CD8-positive, alpha-beta memory T cell (primary cell): ENCODE results near the gene INPP5A. TPM values are rescaled to one million over a fixed set of nuclear protein-coding genes. Genes with fewer than 3 reads are reported as not detected.

Experiments used
- CTCF ChIA-PET: fragments of 350-600 bp; sonication (Branson Sonifier 250); formaldehyde crosslinking; loops from one replicate; lab custom pipeline; 2021; ENCODE audit warnings: antibody characterized with exemption; lab: Charles Lee
- POLR2A ChIA-PET: fragments of 350-600 bp; sonication (Branson Sonifier 250); formaldehyde crosslinking; loops from one replicate; lab custom pipeline; 2021; ENCODE audit warnings: antibody characterized with exemption; lab: Charles Lee
- DNase-seq, 5 donors: peaks; one replicate each; pipeline versions ENCODE4 v3.0.0 to v3.0.0-alpha.2; 2020 to 2022; ENCODE audit warnings: mixed read lengths in 1 of 5
- H3K27ac ChIP-seq: one replicate; pipeline ENCODE4 v1.7.0; 2013; ENCODE audit warnings: low read depth, mild to moderate bottlenecking, low read length, moderate library complexity
- H3K27me3 ChIP-seq: 2 replicates; pipeline ENCODE4 v1.7.0; 2013; ENCODE audit warnings: low read length, mild to moderate bottlenecking; ENCODE audit not compliant: insufficient read depth, poor library complexity, severe bottlenecking
- H3K36me3 ChIP-seq: 2 replicates; pipeline ENCODE4 v1.7.0; 2013; ENCODE audit warnings: mild to moderate bottlenecking, low read length, moderate library complexity; ENCODE audit not compliant: insufficient read depth
- H3K4me1 ChIP-seq: 2 replicates; pipeline ENCODE4 v1.7.0; 2013; ENCODE audit warnings: mild to moderate bottlenecking, low read length, moderate library complexity; ENCODE audit not compliant: insufficient read depth
- H3K4me3 ChIP-seq: 2 replicates; pipeline ENCODE4 v1.7.0; 2013; ENCODE audit warnings: mild to moderate bottlenecking, low read length
- H3K9me3 ChIP-seq: 2 replicates; pipeline ENCODE4 v1.7.0; 2013; ENCODE audit warnings: mild to moderate bottlenecking, low read length
- H3K27ac Mint-ChIP-seq, 8 donors: one replicate each; pipeline ENCODE4 v1.8.0; 2020 to 2021; ENCODE audit warnings: mixed read lengths in 8 of 8, mild to moderate bottlenecking in 6 of 8, inconsistent platforms in 3 of 8, moderate library complexity in 3 of 8
- H3K27me3 Mint-ChIP-seq, 2 donors: one replicate each; pipeline ENCODE4 v1.8.0; 2020 to 2021; ENCODE audit warnings: mixed read lengths in 2 of 2, mild to moderate bottlenecking in 1 of 2, moderate library complexity in 1 of 2
- H3K36me3 Mint-ChIP-seq, 3 donors: one replicate each; pipeline ENCODE4 v1.8.0; 2020 to 2021; ENCODE audit warnings: mixed read lengths in 3 of 3, inconsistent platforms in 1 of 3, mild to moderate bottlenecking in 1 of 3
- H3K4me1 Mint-ChIP-seq, 3 donors: one replicate each; pipeline ENCODE4 v1.8.0; 2020 to 2021; ENCODE audit warnings: mixed read lengths in 3 of 3, inconsistent platforms in 1 of 3, mild to moderate bottlenecking in 1 of 3
- H3K4me3 Mint-ChIP-seq, 7 donors: one replicate each; pipeline ENCODE4 v1.8.0; 2020 to 2021; ENCODE audit warnings: mixed read lengths in 7 of 7, mild to moderate bottlenecking in 6 of 7, moderate library complexity in 4 of 7, inconsistent platforms in 2 of 7
- H3K9me3 Mint-ChIP-seq, 5 donors: one replicate each; pipeline ENCODE4 v1.8.0; 2020 to 2022; ENCODE audit warnings: mixed read lengths in 5 of 5, mild to moderate bottlenecking in 3 of 5, moderate library complexity in 2 of 5, inconsistent platforms in 1 of 5
- polyA plus RNA-seq: library from polyadenylated mRNA; unstranded; fragments of 300-500 nt; fragmentation: Illumina TruSeq; gene quantifications from one replicate; pipeline ENCODE4 v1.2.3, GENCODE V29; 2021
- total RNA-seq, 2 experiments: library from RNA; stranded (reverse); gene quantifications; one replicate each; pipeline ENCODE4 v1.2.3, GENCODE V29; 2021

Gene INPP5A
- total and polyA plus RNA-seq, 3 experiments from 2014 or later = 1.1 to 6.1 (median 4.8) TPM

DNA sequence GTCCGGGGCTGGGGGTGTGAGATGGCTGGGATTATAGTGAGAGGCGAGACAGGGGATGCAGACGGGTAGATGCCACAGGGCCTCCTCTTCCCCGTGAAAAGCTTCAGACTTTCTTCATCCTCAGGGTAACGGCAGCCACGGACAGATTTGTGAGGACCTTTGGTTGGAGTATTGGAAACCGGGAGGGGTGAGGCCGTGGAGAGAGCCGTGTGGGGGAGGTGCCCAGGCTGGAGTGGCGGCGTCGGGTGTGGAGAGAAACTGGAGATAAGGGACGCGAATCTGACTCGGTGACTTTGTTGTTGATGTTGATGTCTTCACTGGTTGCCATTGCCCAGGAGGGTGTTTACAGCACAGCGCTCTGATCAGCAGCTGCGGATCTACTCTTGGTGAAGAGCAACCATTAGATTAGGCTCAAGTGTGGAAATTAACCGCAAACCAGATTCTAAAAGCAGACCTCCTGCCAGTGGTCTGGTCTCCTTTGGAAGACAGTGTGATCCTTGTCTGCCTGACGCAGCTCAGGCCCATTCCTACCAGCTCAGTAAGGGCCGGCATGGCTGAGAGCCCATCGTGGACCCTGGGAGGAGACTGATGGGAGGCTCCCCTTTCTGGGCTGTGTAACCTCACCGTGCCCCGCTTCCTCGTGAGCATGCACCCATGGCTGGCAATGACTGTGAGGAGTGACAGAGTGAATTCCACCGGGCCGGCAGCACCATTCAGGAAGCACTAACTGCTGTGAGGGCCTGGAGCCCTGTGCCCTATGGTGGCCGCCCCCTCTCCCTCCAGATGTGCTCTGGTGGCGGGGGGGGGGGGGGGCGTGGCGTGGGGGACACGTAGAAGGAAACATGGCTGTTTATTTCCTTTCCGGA lies 90.3 kb downstream of the INPP5A start:
- ChIA-PET CTCF (interaction anchor here (1.0 to 1.7 kb wide), 2 partner anchors 13 to 26 kb away, joined by 3 to 4 read pairs; no protein-coding TSS in a partner anchor), POLR2A (no interaction called here)
- H3K9me3 ChIP-seq = no peaks in the 10 kb centered on the region
- no peaks in the 10 kb centered on the region for H3K4me1 ChIP-seq
- H3K27ac Mint-ChIP-seq = peak overlapping the region in 2 of 8 donors; percentile 73 to 84
- no peaks in the 10 kb centered on the region for H3K27me3 Mint-ChIP-seq
- no peaks in the 10 kb centered on the region for H3K9me3 Mint-ChIP-seq
- no peaks in the 10 kb centered on the region for H3K36me3 ChIP-seq
- H3K4me1 Mint-ChIP-seq = peaks cover 21 to 42% (median 22%) of the 10 kb centered on the region in 3 donors
- DNase-seq = peak in 1 of 5 donors; percentile 36
- no peaks in the 10 kb centered on the region for H3K27me3 ChIP-seq
- H3K4me3 ChIP-seq = no peak overlapping the region
- peak overlapping the region in 2 of 7 donors; percentile 28 to 61 for H3K4me3 Mint-ChIP-seq
- no peaks in the 10 kb centered on the region for H3K36me3 Mint-ChIP-seq
- no peak overlapping the region for H3K27ac ChIP-seq

GRCh38 chr10:132628966-132629900 lies 91.6 kb downstream of the INPP5A start:
- Mint-ChIP-seq H3K36me3 (no peaks in the 10 kb centered on the region), H3K27ac (peak overlapping the region in 2 of 8 donors; percentile 50 to 51), H3K27me3 (no peaks in the 10 kb centered on the region), H3K4me3 (peak overlapping the region in 1 of 7 donors; percentile 23), H3K9me3 (no peaks in the 10 kb centered on the region), H3K4me1 (peaks cover 21 to 47% (median 24%) of the 10 kb centered on the region in 3 donors)
- H3K27me3 ChIP-seq = no peaks in the 10 kb centered on the region
- H3K36me3 ChIP-seq = no peaks in the 10 kb centered on the region
- POLR2A ChIA-PET = no interaction called here
- no peak overlapping the region for H3K4me3 ChIP-seq
- peak in 1 of 5 donors; percentile 32 for DNase-seq
- H3K4me1 ChIP-seq = no peaks in the 10 kb centered on the region
- H3K27ac ChIP-seq = no peak overlapping the region
- H3K9me3 ChIP-seq = no peaks in the 10 kb centered on the region
- CTCF ChIA-PET = no interaction called here

DNA sequence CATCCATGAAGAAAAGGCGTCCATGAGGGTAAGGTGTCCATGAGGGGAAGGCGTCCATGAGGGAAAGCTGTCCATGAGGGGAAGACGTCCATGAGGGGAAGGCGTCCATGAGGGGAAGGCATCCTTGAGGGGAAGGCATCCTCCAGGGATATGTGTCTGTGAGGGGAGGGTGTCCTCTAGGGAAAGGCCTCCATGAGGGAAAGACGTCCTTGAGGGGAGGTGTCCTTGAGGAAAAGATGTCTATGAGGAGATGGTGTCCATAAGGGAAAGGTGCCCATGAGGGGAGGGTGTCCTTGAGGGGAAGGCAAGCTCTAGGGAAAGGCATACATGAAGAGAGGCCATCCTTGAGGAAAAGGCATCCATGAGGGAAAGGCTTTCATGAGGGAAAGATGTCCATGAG lies 92.6 kb downstream of the INPP5A start:
- H3K36me3 Mint-ChIP-seq = no peaks in the 10 kb centered on the region
- H3K9me3 Mint-ChIP-seq = no peaks in the 10 kb centered on the region
- no peaks in the 10 kb centered on the region for H3K27me3 Mint-ChIP-seq
- H3K36me3 ChIP-seq = no peaks in the 10 kb centered on the region
- no peaks in the 10 kb centered on the region for H3K27me3 ChIP-seq
- peak overlapping the region in 4 of 8 donors; percentile 3 to 64 (median 20) for H3K27ac Mint-ChIP-seq
- H3K4me3 Mint-ChIP-seq = no peak overlapping the region
- peak in 1 of 5 donors; percentile 26 for DNase-seq
- H3K4me1 Mint-ChIP-seq = peaks cover 25 to 52% (median 28%) of the 10 kb centered on the region in 3 donors
- no peak overlapping the region for H3K27ac ChIP-seq
- no peaks in the 10 kb centered on the region for H3K4me1 ChIP-seq
- H3K9me3 ChIP-seq = no peaks in the 10 kb centered on the region
- POLR2A ChIA-PET = no interaction called here
- CTCF ChIA-PET = interaction anchor here (1.5 kb wide), 1 partner anchor 174 kb away, joined by 3 read pairs; no protein-coding TSS in a partner anchor
- H3K4me3 ChIP-seq = no peak overlapping the region

GRCh38 chr10:132630666-132631337 lies 93.2 kb downstream of the INPP5A start:
- H3K4me1 Mint-ChIP-seq = peaks cover 25 to 49% (median 28%) of the 10 kb centered on the region in 3 donors
- no peak overlapping the region for H3K4me3 Mint-ChIP-seq
- Histone ChIP-seq H3K27ac (no peak overlapping the region), H3K36me3 (no peaks in the 10 kb centered on the region), H3K4me1 (no peaks in the 10 kb centered on the region), H3K4me3 (no peak overlapping the region), H3K9me3 (no peaks in the 10 kb centered on the region), H3K27me3 (no peaks in the 10 kb centered on the region)
- ChIA-PET POLR2A (no interaction called here), CTCF (interaction anchor here (1.5 kb wide), 1 partner anchor 174 kb away, joined by 3 read pairs; no protein-coding TSS in a partner anchor)
- H3K27me3 Mint-ChIP-seq = no peaks in the 10 kb centered on the region
- H3K27ac Mint-ChIP-seq = peak overlapping the region in 1 of 8 donors; percentile 50
- peak in 1 of 5 donors; percentile 42 for DNase-seq
- H3K36me3 Mint-ChIP-seq = no peaks in the 10 kb centered on the region
- no peaks in the 10 kb centered on the region for H3K9me3 Mint-ChIP-seq

DNA sequence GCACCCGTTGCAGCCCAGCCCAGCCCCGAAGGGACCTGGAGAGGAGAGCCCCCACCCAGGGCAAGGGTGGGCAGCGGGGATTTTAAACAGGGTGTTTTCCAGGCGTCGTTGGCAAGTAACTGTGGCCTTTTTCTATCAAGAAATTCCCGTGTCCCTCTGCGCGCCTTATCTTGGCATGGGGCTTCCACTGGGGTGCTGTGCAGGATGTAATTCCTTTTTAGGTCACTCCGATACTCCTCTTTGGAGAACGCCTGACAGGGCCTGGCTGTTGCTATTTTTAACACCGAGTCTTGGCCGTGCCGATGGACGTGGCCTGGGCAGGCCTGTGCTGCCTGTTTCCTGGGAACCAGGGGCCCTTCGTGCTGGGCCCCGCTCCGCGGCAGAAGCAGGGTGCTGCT lies 93.8 kb downstream of the INPP5A start:
- Mint-ChIP-seq H3K4me1 (peaks cover 23 to 47% (median 28%) of the 10 kb centered on the region in 3 donors), H3K27me3 (no peaks in the 10 kb centered on the region), H3K36me3 (no peaks in the 10 kb centered on the region), H3K4me3 (no peak overlapping the region), H3K27ac (peak overlapping the region in 1 of 8 donors; percentile 26), H3K9me3 (no peaks in the 10 kb centered on the region)
- H3K4me3 ChIP-seq = no peak overlapping the region
- H3K27ac ChIP-seq = no peak overlapping the region
- no peaks in the 10 kb centered on the region for H3K4me1 ChIP-seq
- no peaks in the 10 kb centered on the region for H3K27me3 ChIP-seq
- no peaks in the 10 kb centered on the region for H3K9me3 ChIP-seq
- DNase-seq = no peak
- H3K36me3 ChIP-seq = no peaks in the 10 kb centered on the region
- ChIA-PET POLR2A (no interaction called here), CTCF (interaction anchor here (1.5 kb wide), 1 partner anchor 175 kb away, joined by 3 read pairs; no protein-coding TSS in a partner anchor)

DNA sequence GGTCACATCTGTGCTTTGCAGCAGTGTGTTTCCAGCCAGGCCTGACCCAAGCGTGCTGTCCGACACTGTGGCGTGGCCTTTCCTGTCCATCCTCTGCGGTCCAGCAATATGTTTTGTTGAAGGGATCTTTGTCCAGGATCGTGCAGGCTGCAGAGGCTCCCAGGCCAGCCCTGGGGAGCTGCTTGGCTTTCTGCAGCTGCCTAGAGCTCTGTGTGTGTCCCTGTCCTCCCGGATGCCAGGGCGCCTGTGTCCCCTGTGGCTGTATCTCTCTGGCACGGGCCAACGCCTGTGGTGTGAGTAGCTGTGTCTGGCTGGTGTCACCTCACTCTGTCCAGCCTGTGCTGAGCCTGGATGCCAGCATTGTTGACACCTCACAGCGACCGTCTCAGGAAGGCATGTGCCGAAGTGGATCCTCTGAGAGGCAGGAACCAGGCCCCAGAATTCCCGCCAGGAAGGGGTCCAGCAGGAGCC lies 94.5 kb downstream of the INPP5A start:
- ChIA-PET CTCF (no interaction called here), POLR2A (no interaction called here)
- no peak overlapping the region for H3K4me3 Mint-ChIP-seq

More for the DNA sequence above, 94.5 kb downstream of the INPP5A start:
- Mint-ChIP-seq H3K9me3 (no peaks in the 10 kb centered on the region), H3K36me3 (no peaks in the 10 kb centered on the region), H3K27ac (no peak overlapping the region), H3K27me3 (no peaks in the 10 kb centered on the region), H3K4me1 (peaks cover 23 to 42% (median 28%) of the 10 kb centered on the region in 3 donors)
- Histone ChIP-seq H3K27ac (no peak overlapping the region), H3K9me3 (no peaks in the 10 kb centered on the region), H3K4me1 (no peaks in the 10 kb centered on the region), H3K4me3 (no peak overlapping the region), H3K36me3 (no peaks in the 10 kb centered on the region), H3K27me3 (no peaks in the 10 kb centered on the region)
- no peak for DNase-seq
